ENCODE data around the gene TSPAN7. TPM values are rescaled to one million over a fixed set of nuclear protein-coding genes. Genes with fewer than 3 reads are reported as not detected.

TSPAN7 gene
- total RNA-seq: 25.6 TPM

- Histone ChIP-seq H3K27me3 (ENCODE audit: control insufficient read depth in 3 of 3, insufficient read depth in 3 of 3, low read length in 3 of 3) (no peaks in the 10 kb centered on the region), H3K4me3 (ENCODE audit: low read length in 3 of 3) (peak within 1 kb of the TSS; percentile 73 to 84 (median 78)), H3K9ac (ENCODE audit: low read depth in 1 of 3, low read length in 3 of 3) (peak within 1 kb of the TSS; percentile 68 to 82 (median 75)), H3K9me3 (ENCODE audit: control insufficient read depth in 3 of 3, low read length in 3 of 3) (no peaks in the 10 kb centered on the region), H3K36me3 (ENCODE audit: control insufficient read depth in 3 of 3, insufficient read depth in 3 of 3, low read length in 3 of 3) (no peaks in the 10 kb centered on the region), H3K4me1 (ENCODE audit: control insufficient read depth in 3 of 3, insufficient read depth in 3 of 3, low read length in 3 of 3) (peaks cover 2 to 7% (median 5%) of the 10 kb centered on the region in 3 donors), H3K27ac (ENCODE audit: low read depth, low read length) (peak within 1 kb of the TSS; percentile 75)
These were observed at the start of gene TSPAN7 for GRCh38 chrX:38561126-38561868. TSS of gene TSPAN7 (plus strand) at chrX:38561542. CDS start at chrX:38561547, 5 bp downstream.

- H3K9ac ChIP-seq (ENCODE audit: low read depth in 1 of 3, low read length in 3 of 3): no peak overlapping the region
- H3K27me3 ChIP-seq (ENCODE audit: control insufficient read depth in 3 of 3, insufficient read depth in 3 of 3, low read length in 3 of 3): peaks cover 0 to 4% (median 0%) of the 10 kb centered on the region in 3 donors
- no peak overlapping the region for H3K4me3 ChIP-seq (ENCODE audit: low read length in 3 of 3)
- H3K36me3 ChIP-seq (ENCODE audit: control insufficient read depth in 3 of 3, insufficient read depth in 3 of 3, low read length in 3 of 3): no peaks in the 10 kb centered on the region
- no peak overlapping the region for H3K27ac ChIP-seq (ENCODE audit: low read depth, low read length)
- peaks cover 0 to 4% (median 0%) of the 10 kb centered on the region in 3 donors for H3K4me1 ChIP-seq (ENCODE audit: control insufficient read depth in 3 of 3, insufficient read depth in 3 of 3, low read length in 3 of 3)
- H3K9me3 ChIP-seq (ENCODE audit: control insufficient read depth in 3 of 3, low read length in 3 of 3): no peaks in the 10 kb centered on the region
These were observed 48.1 kb upstream of the TSPAN7 start for GRCh38 chrX:38513112-38513742.

- H3K27ac ChIP-seq (ENCODE audit: low read depth, low read length): no peak overlapping the region
- no peak overlapping the region for H3K4me3 ChIP-seq (ENCODE audit: low read length in 3 of 3)
- no peaks in the 10 kb centered on the region for H3K9me3 ChIP-seq (ENCODE audit: control insufficient read depth in 3 of 3, low read length in 3 of 3)
- no peaks in the 10 kb centered on the region for H3K36me3 ChIP-seq (ENCODE audit: control insufficient read depth in 3 of 3, insufficient read depth in 3 of 3, low read length in 3 of 3)
- peaks cover 0 to 4% (median 0%) of the 10 kb centered on the region in 3 donors for H3K27me3 ChIP-seq (ENCODE audit: control insufficient read depth in 3 of 3, insufficient read depth in 3 of 3, low read length in 3 of 3)
- H3K9ac ChIP-seq (ENCODE audit: low read depth in 1 of 3, low read length in 3 of 3): no peak overlapping the region
- peaks cover 0 to 4% (median 0%) of the 10 kb centered on the region in 3 donors for H3K4me1 ChIP-seq (ENCODE audit: control insufficient read depth in 3 of 3, insufficient read depth in 3 of 3, low read length in 3 of 3)
These were observed 47.1 kb upstream of the TSPAN7 start for GRCh38 chrX:38514016-38514854.

- Histone ChIP-seq H3K27ac (ENCODE audit: low read depth, low read length) (no peak overlapping the region), H3K4me3 (ENCODE audit: low read length in 3 of 3) (no peak overlapping the region)
These were observed 46.1 kb upstream of the TSPAN7 start for GRCh38 chrX:38515291-38515690.

GRCh38 chrX:38516196-38516774, 45.1 kb upstream of the TSPAN7 start:
- H3K27ac ChIP-seq (ENCODE audit: low read depth, low read length): no peak overlapping the region
- no peaks in the 10 kb centered on the region for H3K9me3 ChIP-seq (ENCODE audit: control insufficient read depth in 3 of 3, low read length in 3 of 3)
- H3K4me1 ChIP-seq (ENCODE audit: control insufficient read depth in 3 of 3, insufficient read depth in 3 of 3, low read length in 3 of 3): peaks cover 0 to 4% (median 0%) of the 10 kb centered on the region in 3 donors
- H3K36me3 ChIP-seq (ENCODE audit: control insufficient read depth in 3 of 3, insufficient read depth in 3 of 3, low read length in 3 of 3): no peaks in the 10 kb centered on the region
- H3K9ac ChIP-seq (ENCODE audit: low read depth in 1 of 3, low read length in 3 of 3): no peak overlapping the region
- peaks cover 0 to 4% (median 0%) of the 10 kb centered on the region in 3 donors for H3K27me3 ChIP-seq (ENCODE audit: control insufficient read depth in 3 of 3, insufficient read depth in 3 of 3, low read length in 3 of 3)
- H3K4me3 ChIP-seq (ENCODE audit: low read length in 3 of 3): no peak overlapping the region

More at GRCh38 chrX:38515291-38515690, 46.1 kb upstream of the TSPAN7 start:
- Histone ChIP-seq H3K9ac (ENCODE audit: low read depth in 1 of 3, low read length in 3 of 3) (no peak overlapping the region), H3K9me3 (ENCODE audit: control insufficient read depth in 3 of 3, low read length in 3 of 3) (no peaks in the 10 kb centered on the region), H3K27me3 (ENCODE audit: control insufficient read depth in 3 of 3, insufficient read depth in 3 of 3, low read length in 3 of 3) (peaks cover 0 to 4% (median 0%) of the 10 kb centered on the region in 3 donors), H3K36me3 (ENCODE audit: control insufficient read depth in 3 of 3, insufficient read depth in 3 of 3, low read length in 3 of 3) (no peaks in the 10 kb centered on the region), H3K4me1 (ENCODE audit: control insufficient read depth in 3 of 3, insufficient read depth in 3 of 3, low read length in 3 of 3) (peaks cover 0 to 4% (median 0%) of the 10 kb centered on the region in 3 donors)

- no peaks in the 10 kb centered on the region for H3K36me3 ChIP-seq (ENCODE audit: control insufficient read depth in 3 of 3, insufficient read depth in 3 of 3, low read length in 3 of 3)
- H3K27me3 ChIP-seq (ENCODE audit: control insufficient read depth in 3 of 3, insufficient read depth in 3 of 3, low read length in 3 of 3): peaks cover 0 to 4% (median 0%) of the 10 kb centered on the region in 3 donors
- H3K27ac ChIP-seq (ENCODE audit: low read depth, low read length): no peak overlapping the region
- H3K9me3 ChIP-seq (ENCODE audit: control insufficient read depth in 3 of 3, low read length in 3 of 3): no peaks in the 10 kb centered on the region
- no peak overlapping the region for H3K4me3 ChIP-seq (ENCODE audit: low read length in 3 of 3)
- no peak overlapping the region for H3K9ac ChIP-seq (ENCODE audit: low read depth in 1 of 3, low read length in 3 of 3)
- H3K4me1 ChIP-seq (ENCODE audit: control insufficient read depth in 3 of 3, insufficient read depth in 3 of 3, low read length in 3 of 3): no peaks in the 10 kb centered on the region
These were observed 41.7 kb upstream of the TSPAN7 start for GRCh38 chrX:38519651-38520050.

GRCh38 chrX:38538134-38538533, 23.2 kb upstream of the TSPAN7 start:
- Histone ChIP-seq H3K9me3 (ENCODE audit: control insufficient read depth in 3 of 3, low read length in 3 of 3) (no peaks in the 10 kb centered on the region), H3K27me3 (ENCODE audit: control insufficient read depth in 3 of 3, insufficient read depth in 3 of 3, low read length in 3 of 3) (no peaks in the 10 kb centered on the region), H3K4me1 (ENCODE audit: control insufficient read depth in 3 of 3, insufficient read depth in 3 of 3, low read length in 3 of 3) (no peaks in the 10 kb centered on the region), H3K27ac (ENCODE audit: low read depth, low read length) (no peak overlapping the region), H3K9ac (ENCODE audit: low read depth in 1 of 3, low read length in 3 of 3) (no peak overlapping the region), H3K36me3 (ENCODE audit: control insufficient read depth in 3 of 3, insufficient read depth in 3 of 3, low read length in 3 of 3) (no peaks in the 10 kb centered on the region), H3K4me3 (ENCODE audit: low read length in 3 of 3) (peak overlapping the region in 1 of 3 donors; percentile 15)

GRCh38 chrX:38539748-38540147, 21.6 kb upstream of the TSPAN7 start:
- no peaks in the 10 kb centered on the region for H3K4me1 ChIP-seq (ENCODE audit: control insufficient read depth in 3 of 3, insufficient read depth in 3 of 3, low read length in 3 of 3)
- no peak overlapping the region for H3K9ac ChIP-seq (ENCODE audit: low read depth in 1 of 3, low read length in 3 of 3)
- H3K4me3 ChIP-seq (ENCODE audit: low read length in 3 of 3): no peak overlapping the region
- no peaks in the 10 kb centered on the region for H3K36me3 ChIP-seq (ENCODE audit: control insufficient read depth in 3 of 3, insufficient read depth in 3 of 3, low read length in 3 of 3)
- H3K27ac ChIP-seq (ENCODE audit: low read depth, low read length): no peak overlapping the region
- H3K9me3 ChIP-seq (ENCODE audit: control insufficient read depth in 3 of 3, low read length in 3 of 3): no peaks in the 10 kb centered on the region
- H3K27me3 ChIP-seq (ENCODE audit: control insufficient read depth in 3 of 3, insufficient read depth in 3 of 3, low read length in 3 of 3): no peaks in the 10 kb centered on the region

- Histone ChIP-seq H3K36me3 (ENCODE audit: control insufficient read depth in 3 of 3, insufficient read depth in 3 of 3, low read length in 3 of 3) (no peaks in the 10 kb centered on the region), H3K4me1 (ENCODE audit: control insufficient read depth in 3 of 3, insufficient read depth in 3 of 3, low read length in 3 of 3) (no peaks in the 10 kb centered on the region), H3K27ac (ENCODE audit: low read depth, low read length) (no peak overlapping the region), H3K9ac (ENCODE audit: low read depth in 1 of 3, low read length in 3 of 3) (no peak overlapping the region), H3K27me3 (ENCODE audit: control insufficient read depth in 3 of 3, insufficient read depth in 3 of 3, low read length in 3 of 3) (no peaks in the 10 kb centered on the region), H3K4me3 (ENCODE audit: low read length in 3 of 3) (no peak overlapping the region), H3K9me3 (ENCODE audit: control insufficient read depth in 3 of 3, low read length in 3 of 3) (peaks cover 0 to 2% (median 0%) of the 10 kb centered on the region in 3 donors)
These were observed 12.8 kb upstream of the TSPAN7 start for GRCh38 chrX:38548508-38548907.

Measured in skeletal muscle tissue (tissue), 4 donors.